ENCODE measurements around the gene SHMT1.

SHMT1 gene

DNA sequence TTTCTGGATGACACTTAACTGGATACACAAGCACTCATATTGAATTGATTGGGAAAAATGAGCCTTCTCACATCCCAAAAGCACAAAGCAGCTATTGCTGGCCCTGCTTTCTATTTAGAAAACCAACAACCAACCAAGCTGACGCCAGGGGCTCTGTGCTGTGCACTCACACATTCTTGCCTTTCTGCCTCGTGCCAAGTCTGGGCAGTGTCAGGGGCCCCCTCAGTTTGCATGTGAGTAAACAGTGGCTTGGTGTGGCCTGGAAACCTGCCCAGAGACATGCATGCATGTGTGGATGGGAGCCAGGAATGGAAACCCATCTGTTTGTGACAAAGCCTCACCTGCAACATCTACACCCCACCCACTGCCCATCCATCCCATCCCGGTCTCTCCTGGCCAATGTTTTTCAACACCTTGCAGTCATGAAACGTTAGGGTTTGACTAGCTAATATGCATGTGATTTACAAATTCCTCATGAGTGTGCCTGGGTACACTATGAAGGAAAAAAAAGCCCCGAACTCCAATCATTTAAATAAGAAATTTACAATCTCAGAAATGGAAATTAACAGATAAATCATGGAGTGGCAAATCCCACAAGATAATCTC, 82.5 kb downstream of the SHMT1 start:
- DNase-seq: no peak

GRCh38 chr17:18280249-18280648, 83.1 kb downstream of the SHMT1 start:
- DNase-seq: no peak

GRCh38 chr17:18278867-18279266, 84.5 kb downstream of the SHMT1 start:
- no peak for DNase-seq
